Left renal cortex interstitium (tissue), 4 donors: ENCODE measurements around the gene LUZP2. TPM values are rescaled to one million over a fixed set of nuclear protein-coding genes. Genes with fewer than 3 reads are reported as not detected.
A peak's percentile ranks its signal among the peaks of the same experiment; 100 is the strongest.

Experiments used
- DNase-seq, 4 donors: peaks; one replicate each; pipeline ENCODE4 v3.0.0-alpha.2; 2013; ENCODE audit warnings: low read depth in 4 of 4, low spot score in 2 of 4, missing footprints in 1 of 4
- polyA plus RNA-seq, 4 donors: library from polyadenylated mRNA; unstranded; fragments of 120-200 nt; gene quantifications; one replicate each; pipeline ENCODE4 v1.2.1, GENCODE V29; 2013; ENCODE audit not compliant: insufficient read length in 4 of 4

The LUZP2 gene
- polyA plus RNA-seq, 4 donors: 1.3 to 1.6 (median 1.5) TPM

GRCh38 chr11:24560324-24560723 lies 63.5 kb downstream of the LUZP2 start:
- no peak for DNase-seq

GRCh38 chr11:24567380-24567779 lies 70.5 kb downstream of the LUZP2 start:
- no peak for DNase-seq

- no peak for DNase-seq
Measured at GRCh38 chr11:24572376-24572775, 75.5 kb downstream of the LUZP2 start.

- no peak for DNase-seq
Measured at GRCh38 chr11:24574461-24574860, 77.6 kb downstream of the LUZP2 start.

DNA sequence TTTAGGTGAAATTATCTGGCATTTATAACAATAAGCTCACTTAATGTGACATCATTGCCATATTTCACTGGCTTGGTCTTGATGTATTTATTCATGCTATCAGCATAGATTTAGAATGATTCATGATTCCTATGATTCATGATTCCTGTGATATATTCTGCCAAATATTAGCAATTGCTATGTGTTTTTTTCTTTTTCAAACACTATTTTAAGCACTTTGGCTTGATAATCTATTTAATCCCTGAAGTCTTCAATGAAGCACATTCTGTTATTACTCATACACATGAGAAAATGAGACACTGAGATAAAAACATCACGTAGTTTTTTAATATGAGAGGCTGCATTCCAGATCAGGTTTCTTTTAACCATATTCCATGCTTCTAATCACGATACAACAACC lies 78.5 kb downstream of the LUZP2 start:
- no peak for DNase-seq

DNA sequence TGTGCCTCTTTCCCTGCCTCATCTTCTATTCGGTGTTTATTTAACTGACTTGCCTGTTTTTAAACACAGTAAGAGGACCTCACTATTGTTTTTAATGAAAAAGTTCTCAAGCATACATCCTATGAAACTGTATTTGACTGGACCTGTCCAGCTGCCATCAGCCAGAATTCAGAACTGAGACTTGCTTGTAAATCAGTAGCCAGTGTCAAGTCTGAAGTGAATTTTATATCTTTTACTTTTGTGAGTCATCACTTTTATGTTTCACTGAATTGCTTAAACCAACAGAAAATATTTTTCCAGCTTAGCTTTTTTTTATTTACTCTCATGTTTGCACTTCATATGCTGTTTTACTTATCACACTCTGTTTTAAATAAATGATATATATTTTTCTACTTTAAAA lies 88.3 kb downstream of the LUZP2 start:
- no peak for DNase-seq

DNA sequence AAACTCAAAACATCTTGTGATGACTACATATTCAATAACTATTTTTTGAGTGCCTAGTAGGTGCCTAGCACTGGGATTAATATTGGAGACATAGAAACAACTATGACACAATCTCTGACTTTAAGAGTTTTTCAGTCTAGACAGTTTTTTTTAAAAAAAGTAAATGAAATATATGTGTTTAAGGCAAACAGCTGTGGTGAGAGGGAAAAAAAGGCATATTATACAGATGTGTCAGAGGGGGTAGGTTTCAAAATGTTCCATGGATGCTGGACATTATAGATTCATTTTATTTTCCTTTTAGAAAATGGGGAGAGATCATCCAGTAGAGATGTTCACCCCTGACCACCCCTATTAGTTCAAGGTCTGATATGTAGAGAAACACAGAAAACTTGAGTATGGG lies 90.8 kb downstream of the LUZP2 start:
- DNase-seq: no peak

- DNase-seq: no peak
Measured at GRCh38 chr11:24588081-24588480, 91.2 kb downstream of the LUZP2 start.

DNA sequence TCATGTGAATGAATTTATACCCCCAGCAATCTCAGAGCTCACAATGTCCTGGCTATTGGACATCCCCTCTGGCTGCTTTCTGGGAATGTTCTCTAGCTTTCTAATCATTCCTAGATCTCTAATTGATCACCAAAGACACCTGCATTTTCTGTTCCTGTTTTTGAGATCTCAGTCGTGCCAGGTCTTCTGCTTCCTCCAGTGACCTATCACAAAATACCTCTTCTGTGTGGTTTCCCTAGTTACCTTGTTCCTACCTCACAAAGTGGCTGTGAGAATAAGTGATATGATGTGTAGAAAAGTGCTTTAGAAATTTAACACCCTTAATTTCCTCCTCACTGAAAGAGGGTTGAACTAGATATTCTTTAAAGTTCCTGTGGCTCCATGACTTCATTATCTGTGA lies 92.2 kb downstream of the LUZP2 start:
- no peak for DNase-seq

- no peak for DNase-seq
Measured at GRCh38 chr11:24591283-24591682, 94.4 kb downstream of the LUZP2 start.

DNA sequence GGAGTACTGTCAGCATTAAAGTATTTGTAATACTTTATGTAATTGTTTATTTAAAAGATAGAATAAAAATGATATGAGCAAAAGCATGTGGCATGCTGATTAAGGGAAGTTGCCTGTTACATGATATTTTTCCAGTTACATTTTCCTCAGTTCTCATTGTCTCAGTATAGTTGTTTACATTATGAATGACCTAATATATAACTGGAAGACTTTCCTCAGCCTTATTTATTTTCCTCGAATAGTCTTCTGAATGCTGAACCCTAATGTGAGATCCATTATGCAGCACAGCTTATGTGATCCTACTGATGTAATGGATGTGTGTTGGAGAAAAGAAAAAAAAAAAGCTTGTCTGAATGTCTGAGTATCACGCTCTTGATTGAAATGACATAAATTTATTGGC lies 95.5 kb downstream of the LUZP2 start:
- DNase-seq: no peak

DNA sequence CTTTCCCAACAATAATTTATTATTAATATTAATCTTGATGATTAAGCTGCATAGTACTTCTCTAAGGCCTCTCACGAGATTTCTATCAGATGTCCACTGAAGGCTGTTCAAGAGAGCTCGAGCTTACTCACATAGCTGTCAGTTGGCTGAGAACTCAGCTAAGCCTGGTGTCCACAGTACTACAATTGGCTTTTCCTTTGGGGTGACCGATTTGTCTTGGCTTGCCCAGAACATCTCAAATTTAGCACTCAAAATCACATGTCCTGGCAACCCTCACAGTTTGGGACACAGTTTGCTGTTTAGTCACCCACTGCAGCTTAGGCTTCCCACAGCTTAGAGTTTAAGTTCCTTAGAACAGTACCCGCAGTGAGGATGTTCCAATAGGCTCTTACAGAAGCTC lies 96.5 kb downstream of the LUZP2 start:
- DNase-seq: no peak

- DNase-seq: no peak
Measured at GRCh38 chr11:24594401-24594800, 97.5 kb downstream of the LUZP2 start.

DNA sequence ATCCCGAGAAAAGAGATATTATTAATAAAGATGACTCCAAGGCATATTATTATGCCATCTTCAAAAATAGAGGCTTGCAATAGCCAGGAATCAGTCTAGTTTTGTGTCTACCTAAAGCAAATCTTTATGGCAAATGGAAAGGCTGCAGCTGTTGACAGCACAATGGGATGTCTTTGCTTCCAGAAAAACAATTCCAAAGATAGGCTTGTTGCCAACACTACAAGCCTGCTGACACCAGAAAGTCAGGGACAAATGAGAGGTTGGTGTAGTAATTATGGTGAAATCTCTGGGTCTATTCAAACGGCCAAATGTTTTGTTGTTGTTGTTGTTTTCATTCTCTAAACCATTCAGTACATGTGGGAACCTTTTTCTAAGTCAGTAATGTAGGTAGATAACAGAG lies 101.8 kb downstream of the LUZP2 start:
- DNase-seq: no peak

- peak in 2 of 4 donors; percentile 11 to 13 for DNase-seq
Measured at GRCh38 chr11:24609192-24610119, 112.6 kb downstream of the LUZP2 start.

- no peak for DNase-seq
Measured at GRCh38 chr11:24615451-24616160, 118.8 kb downstream of the LUZP2 start.

DNA sequence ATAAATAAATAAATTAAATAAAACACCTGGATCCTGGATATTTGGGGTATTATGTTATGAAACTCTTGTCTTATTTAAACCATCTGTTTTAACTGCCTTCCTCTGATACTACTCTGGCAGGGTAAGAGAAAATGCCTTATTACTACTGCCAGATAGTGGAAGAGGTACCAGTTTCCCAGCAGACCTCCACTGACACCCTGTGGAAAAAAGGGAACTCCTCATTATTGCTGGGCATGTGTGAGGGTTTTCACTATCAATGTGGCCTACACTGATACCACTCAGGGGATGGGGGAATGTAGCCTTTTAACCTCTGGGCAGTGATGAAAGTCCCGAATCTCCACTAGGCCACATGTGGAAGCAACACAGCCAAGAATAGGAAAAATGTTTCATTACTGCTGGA lies 121.0 kb downstream of the LUZP2 start:
- DNase-seq: no peak

- DNase-seq: no peak
Measured at GRCh38 chr11:24619900-24620299, 123.0 kb downstream of the LUZP2 start.

- no peak for DNase-seq
Measured at GRCh38 chr11:24622262-24622661, 125.4 kb downstream of the LUZP2 start.

DNA sequence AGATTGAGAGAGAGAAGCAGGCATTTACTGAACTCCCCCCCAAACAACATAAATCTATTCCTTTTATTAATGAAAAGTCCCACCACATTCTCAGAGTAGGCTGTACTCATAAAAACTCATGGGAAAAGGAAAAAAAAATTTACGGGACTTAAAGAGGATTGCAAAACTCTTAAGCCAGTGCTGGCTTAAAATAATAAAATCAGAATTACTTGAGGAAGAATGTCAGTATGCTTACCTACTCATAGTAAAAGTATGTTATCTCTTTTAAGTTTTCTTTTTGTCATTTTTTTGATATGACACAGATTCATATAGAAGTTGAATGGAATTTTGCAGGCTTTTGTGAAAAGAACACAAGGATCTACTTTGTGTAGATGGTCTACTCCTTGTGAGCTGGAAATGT lies 126.3 kb downstream of the LUZP2 start:
- no peak for DNase-seq

DNA sequence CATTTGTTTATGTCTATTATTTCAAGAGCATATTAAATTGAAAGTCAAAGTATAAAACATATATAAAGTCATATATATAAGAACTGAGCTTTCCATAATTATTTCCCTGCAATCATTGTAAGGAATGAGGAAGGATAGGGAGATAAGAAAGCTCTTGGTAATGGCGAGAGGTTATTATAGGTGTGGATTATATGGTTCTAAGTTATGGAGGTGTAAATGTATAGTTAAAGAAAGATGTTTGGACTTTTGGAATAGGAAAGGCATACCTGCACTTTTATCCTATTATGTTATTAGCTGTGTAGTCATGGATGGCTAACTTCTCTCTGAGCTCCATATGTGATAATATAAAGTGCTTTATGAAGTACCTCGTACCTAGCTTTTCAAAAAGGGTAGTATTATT lies 127.6 kb downstream of the LUZP2 start:
- DNase-seq: no peak

DNA sequence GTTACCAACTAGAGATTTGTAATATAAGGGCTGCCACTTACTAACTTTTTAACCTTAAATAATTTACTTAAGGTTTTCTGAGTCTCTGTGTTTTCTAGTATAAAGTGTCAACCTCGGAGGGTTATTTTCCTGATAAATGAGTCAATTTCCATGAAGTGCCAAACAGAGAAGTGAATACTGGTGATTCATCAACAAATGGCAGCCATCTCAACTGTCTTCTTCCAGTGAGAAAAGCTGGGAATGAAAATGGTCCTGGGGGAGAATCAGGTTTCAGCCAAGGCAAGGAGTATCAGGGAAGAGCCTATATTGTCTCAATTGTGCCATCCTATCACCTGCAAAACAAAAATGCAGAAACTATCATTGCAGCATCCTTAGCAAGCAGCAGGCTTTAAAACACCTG lies 129.1 kb downstream of the LUZP2 start:
- DNase-seq: no peak
